Stimulated activated naive B cell treated with anti-CD40 and anti-IgM and Interleukin-4, amounts not matched to agents 10 μg/mL and 1 μg/mL and 100 μg/mL, for 72 hours (primary cell): ENCODE results near the gene GALNT17.

Experiments used
- ATAC-seq, 2 donors: fragments of 150-1000 bp; cut with Tn5 transposase; replicated peaks; 2 replicates each; pipeline ENCODE4 v1.10.0; 2021; ENCODE audit warnings: moderate library complexity in 1 of 2
- DNase-seq: peaks from one replicate; pipeline ENCODE4 v3.0.0; 2021
- H3K27ac Mint-ChIP-seq: one replicate; pipeline ENCODE4 v1.8.0; 2022; ENCODE audit warnings: mild to moderate bottlenecking, mixed read lengths
- H3K27me3 Mint-ChIP-seq, 2 donors: one replicate each; pipeline ENCODE4 v1.8.0; 2022; ENCODE audit warnings: mixed read lengths in 2 of 2
- H3K36me3 Mint-ChIP-seq, 2 donors: one replicate each; pipeline ENCODE4 v1.8.0; 2022; ENCODE audit warnings: mixed read lengths in 2 of 2, mild to moderate bottlenecking in 1 of 2
- H3K4me1 Mint-ChIP-seq, 2 donors: one replicate each; pipeline ENCODE4 v1.8.0; 2022; ENCODE audit warnings: mixed read lengths in 2 of 2, mild to moderate bottlenecking in 1 of 2
- H3K4me3 Mint-ChIP-seq, 2 donors: one replicate each; pipeline ENCODE4 v1.8.0; 2022; ENCODE audit warnings: mild to moderate bottlenecking in 2 of 2, mixed read lengths in 2 of 2, moderate library complexity in 1 of 2
- H3K9me3 Mint-ChIP-seq, 2 donors: one replicate each; pipeline ENCODE4 v1.8.0; 2022; ENCODE audit warnings: mixed read lengths in 2 of 2, mild to moderate bottlenecking in 1 of 2

The GALNT17 gene

DNA sequence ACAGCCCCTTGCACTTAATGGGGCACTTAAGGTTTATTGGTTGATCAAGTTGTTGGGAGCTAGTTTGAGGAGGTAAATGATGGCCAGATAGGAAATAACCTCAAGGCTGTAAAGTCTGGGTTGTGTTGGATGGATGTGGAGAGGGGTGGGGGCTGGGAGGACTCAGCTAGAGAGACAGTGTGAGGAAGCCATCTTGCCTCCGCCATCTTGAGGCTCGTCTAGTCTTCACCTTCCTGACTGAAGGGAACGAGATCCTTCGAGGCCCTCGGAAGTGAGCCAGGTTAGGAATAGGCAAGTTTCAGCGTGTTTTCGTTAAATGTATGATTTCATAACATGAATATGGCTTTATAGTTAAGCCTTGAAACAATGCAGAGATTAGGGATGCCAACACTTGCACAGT lies 5.5 kb downstream of the GALNT17 start:
- DNase-seq (no peak), ATAC-seq (no peak)
- no peak overlapping the region for H3K27ac Mint-ChIP-seq
- no peaks in the 10 kb centered on the region for H3K36me3 Mint-ChIP-seq
- H3K4me3 Mint-ChIP-seq, result no peak overlapping the region
- H3K9me3 Mint-ChIP-seq, result peaks cover 0 to 7% of the 10 kb centered on the region in 2 donors
- H3K4me1 Mint-ChIP-seq, result peaks cover 0 to 2% of the 10 kb centered on the region in 2 donors
- H3K27me3 Mint-ChIP-seq, result peaks cover 16 to 19% of the 10 kb centered on the region in 2 donors

DNA sequence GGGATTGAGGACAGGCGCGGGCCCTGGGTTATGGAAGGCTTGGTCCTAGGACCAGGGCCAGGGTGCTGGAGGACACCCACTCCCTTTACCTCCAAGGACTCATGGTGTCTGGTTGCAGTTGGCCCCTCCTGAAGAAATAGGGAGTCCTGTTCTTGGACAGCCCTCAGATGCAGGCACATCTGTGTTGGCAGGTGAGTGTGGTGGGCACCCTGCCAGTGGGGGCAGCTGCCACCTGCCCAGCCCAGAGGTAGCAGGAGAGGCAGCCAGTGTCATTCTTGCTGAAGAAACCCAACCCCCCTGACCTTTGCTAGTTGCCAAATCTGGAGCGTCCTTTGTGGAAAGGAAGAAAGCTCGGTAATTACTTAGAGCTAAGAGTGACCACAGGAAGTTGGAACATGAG lies 8.3 kb downstream of the GALNT17 start:
- Mint-ChIP-seq H3K36me3 (no peaks in the 10 kb centered on the region), H3K9me3 (peaks cover 6 to 16% of the 10 kb centered on the region in 2 donors), H3K27me3 (no peaks in the 10 kb centered on the region), H3K4me1 (no peaks in the 10 kb centered on the region), H3K4me3 (no peak overlapping the region), H3K27ac (no peak overlapping the region)
- DNase-seq, result no peak
- no peak for ATAC-seq

DNA sequence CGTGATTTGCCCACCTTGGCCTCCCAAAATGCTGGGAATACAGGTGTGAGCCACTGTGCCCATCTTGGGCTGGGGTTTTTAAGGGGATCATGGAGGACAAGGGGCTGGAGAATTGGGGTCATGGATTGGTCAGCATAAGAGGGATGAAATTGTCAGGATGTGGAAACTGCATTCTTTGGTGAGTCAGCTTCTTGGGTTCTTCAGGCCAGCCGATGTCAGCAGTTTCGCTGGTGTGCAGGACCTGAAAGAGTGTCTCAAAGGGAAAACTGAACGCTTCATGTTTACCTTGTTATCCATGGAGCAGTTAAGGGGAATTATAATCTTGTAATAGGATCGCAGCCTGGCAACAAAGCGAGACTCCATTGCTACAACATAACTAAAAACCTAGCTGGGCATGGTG lies 13.0 kb downstream of the GALNT17 start:
- peaks cover 6 to 18% of the 10 kb centered on the region in 2 donors for H3K9me3 Mint-ChIP-seq
- H3K36me3 Mint-ChIP-seq, result peaks cover 0 to 2% of the 10 kb centered on the region in 2 donors
- ATAC-seq, result no peak
- no peak for DNase-seq
- H3K4me3 Mint-ChIP-seq, result no peak overlapping the region
- H3K4me1 Mint-ChIP-seq, result no peaks in the 10 kb centered on the region
- H3K27me3 Mint-ChIP-seq, result no peaks in the 10 kb centered on the region
- no peak overlapping the region for H3K27ac Mint-ChIP-seq

DNA sequence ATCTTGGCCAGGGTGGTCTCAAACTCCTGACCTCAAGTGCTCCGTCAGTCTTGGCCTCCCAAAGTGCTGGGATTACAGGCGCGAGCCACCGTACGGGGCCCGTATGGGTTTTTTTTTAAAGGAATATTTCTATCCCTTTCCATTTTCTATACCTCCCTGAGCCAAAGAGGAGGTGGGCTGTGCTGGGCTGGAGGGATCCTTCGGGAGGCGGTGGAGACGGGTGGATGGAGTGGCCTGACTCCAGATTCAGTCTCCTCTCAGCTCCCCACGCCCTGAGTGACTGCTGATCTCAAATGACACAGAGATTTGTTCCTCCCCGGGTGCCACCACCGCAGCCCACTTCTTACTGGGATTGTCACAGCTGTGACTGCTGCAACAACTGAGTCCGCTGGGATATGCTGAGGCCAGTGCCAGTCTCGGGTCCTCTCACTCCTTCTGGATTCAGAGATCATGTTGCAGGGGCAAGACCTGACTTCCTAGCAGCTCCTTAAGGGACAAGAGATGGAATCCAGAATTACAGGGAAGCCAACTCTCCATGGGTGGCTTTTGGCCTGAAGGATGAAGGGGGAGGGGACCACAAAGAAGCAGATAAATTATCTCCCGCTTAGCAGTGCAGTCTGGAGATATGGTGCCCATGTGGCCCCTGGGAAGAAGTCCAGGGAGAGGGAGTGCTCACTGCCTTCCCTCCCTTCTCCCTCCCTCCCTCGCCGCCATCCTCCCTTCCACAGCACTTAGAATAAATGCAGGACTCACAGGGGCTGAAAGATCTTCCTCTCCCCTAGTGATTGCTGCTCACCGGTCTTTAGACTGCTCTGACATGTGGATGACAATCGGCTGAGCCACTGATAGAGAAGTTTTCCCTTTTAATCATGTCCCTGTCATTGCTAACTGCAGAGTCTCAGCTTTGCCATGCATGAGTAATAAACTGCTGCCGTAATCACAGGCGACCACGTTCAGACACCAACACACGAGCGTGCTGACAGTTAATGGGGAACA lies 14.3 kb downstream of the GALNT17 start:
- H3K36me3 Mint-ChIP-seq, result peaks cover 0 to 2% of the 10 kb centered on the region in 2 donors
- ATAC-seq (no peak), DNase-seq (no peak)
- H3K27ac Mint-ChIP-seq, result peak overlapping the region; percentile 11
- H3K4me3 Mint-ChIP-seq, result no peak overlapping the region
- no peaks in the 10 kb centered on the region for H3K27me3 Mint-ChIP-seq
- H3K9me3 Mint-ChIP-seq, result peaks cover 6 to 20% of the 10 kb centered on the region in 2 donors
- H3K4me1 Mint-ChIP-seq, result no peaks in the 10 kb centered on the region

DNA sequence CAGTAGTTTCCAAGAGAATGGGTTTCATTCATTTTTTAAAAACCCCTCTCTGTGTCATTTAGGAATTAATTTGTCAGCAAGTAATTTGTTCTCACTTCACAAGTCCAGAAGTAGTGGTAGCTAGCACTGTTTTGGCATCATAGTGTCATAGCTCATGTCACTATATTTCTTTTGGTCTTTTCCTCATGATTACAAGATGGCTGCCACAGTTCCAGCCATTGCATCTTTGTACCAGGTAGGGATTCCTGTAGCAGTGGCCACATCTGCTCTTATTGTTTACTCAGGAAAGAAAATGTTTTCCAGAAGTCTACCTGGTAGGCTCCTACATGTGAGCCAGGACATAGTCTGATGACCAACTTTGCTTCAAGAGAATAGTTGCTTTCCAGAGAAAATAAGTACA lies 16.2 kb downstream of the GALNT17 start:
- Mint-ChIP-seq H3K27ac (no peak overlapping the region), H3K27me3 (no peaks in the 10 kb centered on the region), H3K36me3 (peaks cover 0 to 2% of the 10 kb centered on the region in 2 donors), H3K9me3 (peaks cover 6 to 15% of the 10 kb centered on the region in 2 donors), H3K4me1 (no peaks in the 10 kb centered on the region), H3K4me3 (no peak overlapping the region)
- no peak for DNase-seq
- ATAC-seq, result no peak

DNA sequence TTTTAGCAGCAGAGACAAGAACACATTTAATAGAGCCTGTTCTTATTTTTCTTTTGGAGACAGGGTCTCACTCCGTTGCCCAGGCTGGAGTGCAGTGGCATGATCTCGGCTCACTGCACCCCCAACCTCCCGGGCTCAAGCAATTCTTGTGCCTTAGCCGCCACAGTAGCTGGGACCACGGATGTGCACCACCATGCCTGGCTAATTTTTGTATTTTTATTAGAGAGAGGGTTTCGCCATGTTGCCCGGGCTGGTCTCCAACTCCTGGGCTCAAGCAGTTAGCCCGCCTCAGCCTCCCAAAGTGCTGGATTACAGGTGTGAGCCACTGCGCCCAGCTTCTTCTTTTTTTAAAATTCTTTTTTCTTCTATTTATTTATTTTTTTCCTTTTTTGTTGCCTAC lies 23.3 kb downstream of the GALNT17 start:
- Mint-ChIP-seq H3K4me3 (no peak overlapping the region), H3K9me3 (peaks cover 6 to 7% of the 10 kb centered on the region in 2 donors), H3K4me1 (no peaks in the 10 kb centered on the region), H3K27ac (no peak overlapping the region), H3K36me3 (no peaks in the 10 kb centered on the region), H3K27me3 (no peaks in the 10 kb centered on the region)
- DNase-seq (no peak), ATAC-seq (no peak)

DNA sequence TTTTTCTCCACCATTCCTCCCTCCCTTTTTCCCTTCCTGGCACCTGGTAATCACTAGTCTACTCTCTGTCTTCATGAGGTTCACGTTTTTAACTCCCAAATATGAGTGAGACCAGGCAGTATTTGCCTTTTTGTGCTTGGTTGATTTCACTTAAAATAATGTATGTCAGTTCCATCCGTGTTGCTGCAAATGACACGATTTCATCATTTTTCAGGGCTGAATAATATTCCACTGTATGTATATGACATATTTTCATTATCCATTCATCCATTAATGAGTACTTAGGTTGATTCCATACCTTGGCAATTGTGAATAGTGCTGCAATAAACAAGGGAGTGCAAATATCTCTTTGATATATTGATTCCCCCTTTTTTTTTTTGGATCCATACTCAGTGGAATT lies 25.8 kb downstream of the GALNT17 start:
- Mint-ChIP-seq H3K36me3 (no peaks in the 10 kb centered on the region), H3K4me3 (no peak overlapping the region), H3K9me3 (peaks cover 6 to 7% of the 10 kb centered on the region in 2 donors), H3K4me1 (no peaks in the 10 kb centered on the region), H3K27me3 (no peaks in the 10 kb centered on the region), H3K27ac (no peak overlapping the region)
- DNase-seq, result no peak
- ATAC-seq, result no peak

DNA sequence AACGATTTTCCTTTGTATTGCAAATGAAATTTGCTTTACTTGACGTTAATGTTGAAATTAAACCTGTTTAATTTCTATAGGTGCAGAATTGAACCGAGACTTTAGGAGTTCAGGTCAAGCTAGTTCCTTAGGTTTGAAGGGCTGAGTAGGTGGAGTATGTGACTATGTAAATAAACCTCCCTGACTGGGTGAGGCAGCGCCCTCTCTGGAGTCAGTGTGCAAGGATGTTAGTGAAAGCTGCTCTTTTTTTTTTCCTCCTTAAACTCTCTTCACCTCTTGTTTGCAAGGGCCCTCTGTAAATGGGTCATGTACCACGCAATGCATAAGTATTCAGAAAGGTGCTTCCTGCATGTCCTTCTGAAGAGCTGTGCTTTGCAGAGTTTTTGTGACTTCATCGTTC lies 33.8 kb downstream of the GALNT17 start:
- H3K4me1 Mint-ChIP-seq, result no peaks in the 10 kb centered on the region
- no peaks in the 10 kb centered on the region for H3K36me3 Mint-ChIP-seq
- H3K4me3 Mint-ChIP-seq, result no peak overlapping the region
- DNase-seq (no peak), ATAC-seq (no peak)
- H3K27me3 Mint-ChIP-seq, result no peaks in the 10 kb centered on the region
- no peak overlapping the region for H3K27ac Mint-ChIP-seq
- H3K9me3 Mint-ChIP-seq, result peaks cover 3 to 5% of the 10 kb centered on the region in 2 donors

DNA sequence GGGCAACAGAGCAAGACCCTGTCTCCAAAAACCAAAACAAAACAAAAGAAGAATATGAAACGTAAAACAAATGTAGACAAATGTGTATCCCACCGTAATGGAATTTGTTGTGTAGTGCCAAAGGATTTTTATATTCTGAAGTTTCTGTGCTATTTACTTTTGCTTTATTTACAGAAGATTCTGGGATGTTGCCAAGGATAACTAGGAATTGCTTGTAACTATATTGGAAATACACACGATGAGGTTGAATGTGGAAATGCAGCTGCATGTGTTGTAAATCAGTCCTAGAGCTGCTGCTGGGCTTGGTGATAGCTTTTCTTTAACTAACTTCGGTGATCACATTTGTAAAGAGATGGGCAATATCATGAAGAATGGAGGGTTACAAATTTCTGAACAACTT lies 39.5 kb downstream of the GALNT17 start:
- H3K4me1 Mint-ChIP-seq, result no peaks in the 10 kb centered on the region
- H3K27me3 Mint-ChIP-seq, result no peaks in the 10 kb centered on the region
- peaks cover 3 to 6% of the 10 kb centered on the region in 2 donors for H3K9me3 Mint-ChIP-seq
- no peaks in the 10 kb centered on the region for H3K36me3 Mint-ChIP-seq
- no peak overlapping the region for H3K4me3 Mint-ChIP-seq
- no peak overlapping the region for H3K27ac Mint-ChIP-seq
- DNase-seq, result no peak
- no peak for ATAC-seq

DNA sequence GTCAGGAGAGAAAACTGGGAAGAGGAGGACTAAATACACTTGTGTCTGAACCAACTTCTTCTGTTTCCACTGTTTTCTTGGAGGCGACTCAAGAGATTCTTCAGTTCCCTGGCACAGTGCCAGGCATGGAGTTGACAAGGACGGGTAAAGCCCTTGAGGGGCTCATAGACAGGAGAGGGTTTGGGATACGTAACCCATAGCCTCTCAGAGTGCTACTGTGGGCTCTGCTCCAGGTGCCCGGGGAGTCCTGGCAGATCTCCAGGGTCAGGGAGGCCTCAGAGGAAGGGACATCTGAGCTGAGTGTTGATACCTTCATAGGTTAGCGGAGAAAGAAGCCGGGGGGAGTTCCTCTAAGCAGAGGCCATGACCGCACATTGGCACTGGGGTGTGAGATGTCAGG lies 42.0 kb downstream of the GALNT17 start:
- ATAC-seq, result no peak
- no peak for DNase-seq
- Mint-ChIP-seq H3K4me1 (no peaks in the 10 kb centered on the region), H3K36me3 (no peaks in the 10 kb centered on the region), H3K27ac (no peak overlapping the region), H3K27me3 (no peaks in the 10 kb centered on the region), H3K4me3 (no peak overlapping the region), H3K9me3 (peaks cover 4 to 9% of the 10 kb centered on the region in 2 donors)

DNA sequence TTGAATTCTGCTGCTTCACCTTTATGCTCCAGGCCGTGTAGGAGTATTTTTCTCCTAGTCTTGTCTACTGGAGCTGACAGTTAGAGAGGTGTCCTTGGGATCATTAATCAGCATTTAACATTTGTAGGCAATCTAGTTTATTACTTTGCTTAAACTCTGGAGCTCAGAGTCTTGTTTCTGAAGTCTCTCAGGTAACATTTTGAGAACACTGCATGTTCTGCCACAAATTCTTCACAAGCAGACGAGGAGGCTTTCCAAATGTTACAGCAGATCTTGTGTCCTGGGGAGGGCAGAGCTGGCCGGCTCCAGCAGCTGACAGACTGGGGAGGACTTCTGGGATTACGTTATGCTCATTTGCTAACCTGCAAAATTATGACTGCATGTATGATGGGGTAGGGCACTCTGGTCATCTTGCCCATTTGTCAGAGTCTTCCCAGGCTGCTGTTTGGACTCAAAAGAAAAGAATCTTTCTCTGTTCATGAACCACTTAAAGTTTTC lies 50.5 kb downstream of the GALNT17 start:
- DNase-seq (no peak), ATAC-seq (no peak)

DNA sequence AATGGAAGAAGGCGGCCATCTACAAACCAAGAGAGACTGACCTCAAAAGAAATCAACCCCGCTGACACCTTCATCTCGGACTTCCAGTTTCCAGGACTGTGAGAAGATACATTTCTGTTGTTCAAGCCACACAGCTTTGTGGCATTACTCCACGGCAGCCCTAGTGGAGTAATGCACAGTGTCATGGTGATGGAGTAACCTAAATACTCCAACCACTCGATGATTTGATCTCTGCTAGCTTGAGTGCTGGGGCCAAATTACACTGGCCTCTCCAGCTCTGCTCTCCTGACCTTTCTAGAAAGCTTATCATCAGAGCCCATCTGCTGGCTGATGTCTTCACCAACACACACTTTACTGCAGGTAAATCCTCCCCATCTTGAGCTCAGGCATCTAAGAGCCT lies 52.2 kb downstream of the GALNT17 start:
- DNase-seq (no peak), ATAC-seq (no peak)
- H3K36me3 Mint-ChIP-seq, result peaks cover 0 to 1% of the 10 kb centered on the region in 2 donors
- H3K9me3 Mint-ChIP-seq, result peaks cover 9 to 13% of the 10 kb centered on the region in 2 donors
- no peaks in the 10 kb centered on the region for H3K27me3 Mint-ChIP-seq
- H3K4me3 Mint-ChIP-seq, result no peak overlapping the region
- H3K27ac Mint-ChIP-seq, result no peak overlapping the region
- no peaks in the 10 kb centered on the region for H3K4me1 Mint-ChIP-seq

More for the DNA sequence above, 50.5 kb downstream of the GALNT17 start:
- Mint-ChIP-seq H3K27me3 (no peaks in the 10 kb centered on the region), H3K4me1 (no peaks in the 10 kb centered on the region), H3K27ac (no peak overlapping the region), H3K4me3 (no peak overlapping the region), H3K36me3 (peaks cover 0 to 1% of the 10 kb centered on the region in 2 donors), H3K9me3 (peaks cover 7 to 10% of the 10 kb centered on the region in 2 donors)

DNA sequence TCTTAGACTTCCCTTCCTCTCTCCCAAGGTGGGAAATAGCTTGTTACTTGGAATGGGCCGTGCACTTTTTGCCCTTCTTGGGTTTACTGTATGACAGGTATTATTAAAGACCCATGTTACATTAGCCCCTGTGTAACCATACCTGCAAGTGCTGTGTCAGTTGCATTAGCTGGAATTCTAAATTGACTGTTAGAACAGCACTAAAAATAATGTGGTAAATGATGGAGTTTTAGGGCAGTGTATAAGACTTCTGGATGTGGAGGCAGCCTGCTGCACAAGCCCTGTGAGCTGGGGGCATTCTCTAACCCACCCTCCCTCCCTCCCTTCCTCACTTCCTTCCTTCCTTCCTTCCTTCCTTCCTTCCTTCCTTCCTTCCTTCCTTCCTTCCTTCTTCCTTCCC lies 52.7 kb downstream of the GALNT17 start:
- ATAC-seq, result no peak
- Mint-ChIP-seq H3K9me3 (peaks cover 13 to 16% of the 10 kb centered on the region in 2 donors), H3K27me3 (no peaks in the 10 kb centered on the region), H3K4me1 (no peaks in the 10 kb centered on the region), H3K27ac (no peak overlapping the region), H3K4me3 (no peak overlapping the region), H3K36me3 (peaks cover 0 to 1% of the 10 kb centered on the region in 2 donors)
- DNase-seq, result no peak

DNA sequence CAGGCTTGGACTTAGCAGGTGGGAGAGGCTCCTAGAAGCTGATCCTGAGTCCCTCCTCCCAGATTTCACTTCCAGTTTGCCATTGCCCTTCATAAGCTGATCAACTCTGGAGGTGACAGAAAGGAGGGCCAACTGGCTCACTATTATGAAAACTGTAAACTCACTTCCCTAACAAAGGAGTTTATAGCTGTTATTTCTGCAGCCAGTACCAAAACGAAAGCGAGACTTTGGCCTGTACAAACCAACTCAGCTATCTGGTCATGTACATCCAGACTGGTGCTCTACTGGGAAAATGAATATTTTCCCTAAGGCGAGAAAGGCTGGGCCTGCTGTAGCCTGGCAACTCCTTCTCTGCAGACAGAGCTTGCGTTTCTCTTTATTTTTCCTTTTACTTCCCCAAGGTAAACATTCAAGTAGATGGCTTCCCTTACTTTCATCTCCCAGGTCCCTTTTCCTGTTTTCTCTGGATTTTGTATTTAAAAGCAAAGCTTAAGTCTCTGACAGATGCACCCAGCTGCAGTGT lies 54.7 kb downstream of the GALNT17 start:
- no peak overlapping the region for H3K4me3 Mint-ChIP-seq
- H3K27me3 Mint-ChIP-seq, result no peaks in the 10 kb centered on the region
- H3K9me3 Mint-ChIP-seq, result peaks cover 13 to 16% of the 10 kb centered on the region in 2 donors
- peaks cover 0 to 1% of the 10 kb centered on the region in 2 donors for H3K36me3 Mint-ChIP-seq
- H3K27ac Mint-ChIP-seq, result no peak overlapping the region
- ATAC-seq, result no peak
- no peak for DNase-seq
- no peaks in the 10 kb centered on the region for H3K4me1 Mint-ChIP-seq

DNA sequence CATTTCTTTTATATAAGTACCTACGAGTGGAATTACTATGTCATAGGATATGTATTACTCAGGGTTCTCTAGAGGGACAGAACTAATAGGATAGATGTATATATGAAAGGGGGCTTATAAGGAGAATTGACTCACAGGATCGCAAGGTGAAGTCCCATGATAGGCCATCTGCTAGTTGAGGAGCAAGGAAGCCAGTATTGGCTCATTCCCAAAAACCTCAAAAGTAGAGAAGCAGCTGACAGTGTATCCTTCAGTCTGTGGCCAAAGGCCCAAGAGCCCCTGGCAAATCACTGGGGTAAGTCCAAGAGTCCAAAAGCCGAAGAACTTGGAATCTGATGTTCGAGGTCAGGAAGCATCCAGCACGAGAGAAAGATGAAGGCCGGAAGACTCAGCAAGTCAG lies 59.8 kb downstream of the GALNT17 start:
- Mint-ChIP-seq H3K9me3 (peaks cover 13 to 21% of the 10 kb centered on the region in 2 donors), H3K27me3 (no peaks in the 10 kb centered on the region), H3K36me3 (no peaks in the 10 kb centered on the region), H3K4me1 (no peaks in the 10 kb centered on the region), H3K27ac (no peak overlapping the region), H3K4me3 (no peak overlapping the region)
- ATAC-seq (no peak), DNase-seq (no peak)
